IPS DF 6.9 (cell line): ENCODE data around the gene BTBD1.
A peak's percentile ranks its signal among the peaks of the same experiment; 100 is the strongest.
"Not testable (repeated sequence)": the region's sequence is repeated elsewhere in the genome, so short reads cannot be mapped to it uniquely, and the experiment has no call there.

Experiments used
- DNase-seq: peaks from one replicate; pipeline ENCODE4 v3.0.0-alpha.2; 2013; ENCODE audit warnings: low read depth, low spot score
- H3K27ac ChIP-seq: one replicate; pipeline ENCODE4 v1.5.1; 2013; ENCODE audit warnings: low read length, control low read depth
- H3K27me3 ChIP-seq: 2 replicates; pipeline ENCODE4 v1.6.1; 2013; ENCODE audit warnings: mild to moderate bottlenecking, low read length; ENCODE audit not compliant: control insufficient read depth, insufficient read depth
- H3K36me3 ChIP-seq: 2 replicates; pipeline ENCODE4 v1.6.1; 2013; ENCODE audit warnings: low read length; ENCODE audit not compliant: control insufficient read depth, insufficient read depth
- H3K4me1 ChIP-seq: 2 replicates; pipeline ENCODE4 v1.6.1; 2013; ENCODE audit warnings: low read length; ENCODE audit not compliant: control insufficient read depth, insufficient read depth
- H3K4me3 ChIP-seq: 2 replicates; pipeline ENCODE4 v1.5.1; 2013; ENCODE audit warnings: mild to moderate bottlenecking, low read length
- H3K9me3 ChIP-seq: 2 replicates; pipeline ENCODE4 v1.6.1; 2013; ENCODE audit warnings: low read length, inconsistent platforms; ENCODE audit not compliant: control insufficient read depth, insufficient read depth
- WGBS: extraction: QIAGEN DNeasy Blood & Tissue Kit; methylation state at CpG from one replicate; pipeline ENCODE4 v1.1.7; 2013; ENCODE audit warnings: mixed read lengths, missing lambda C conversion rate; ENCODE audit not compliant: insufficient read length, insufficient coverage; 5-methylcytosine and 5-hydroxymethylcytosine counted together

Gene BTBD1

DNA sequence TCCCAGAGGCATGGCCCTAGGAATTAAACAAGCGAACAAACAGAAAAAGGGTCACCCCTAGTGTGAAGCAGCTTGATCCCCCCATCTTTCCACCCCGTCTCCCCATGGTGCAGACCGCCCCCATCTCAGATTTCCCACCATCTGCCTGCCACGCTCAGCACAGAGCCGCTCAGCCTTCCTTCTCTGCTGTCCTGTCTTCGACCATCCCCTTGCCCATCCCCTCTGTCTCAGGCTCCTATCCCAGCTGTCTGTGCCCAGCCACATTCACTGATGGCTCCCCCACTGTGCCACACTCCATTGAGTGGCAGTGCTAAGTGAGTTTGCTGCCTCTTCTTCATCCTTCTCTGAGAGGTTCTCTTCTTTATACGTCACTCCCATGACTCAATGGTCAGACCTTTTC is 11.7 kb upstream of the BTBD1 start:
- no CpG with 5 or more reads among the region's 7 CpGs for WGBS
- Histone ChIP-seq H3K4me3 (no peak overlapping the region), H3K4me1 (no peaks in the 10 kb centered on the region), H3K27me3 (no peaks in the 10 kb centered on the region), H3K9me3 (no peaks in the 10 kb centered on the region), H3K27ac (no peak overlapping the region), H3K36me3 (no peaks in the 10 kb centered on the region)
- no peak for DNase-seq

GRCh38 chr15:83077491-83078230 is 10.6 kb upstream of the BTBD1 start:
- Histone ChIP-seq H3K27ac (no peak overlapping the region), H3K4me3 (no peak overlapping the region), H3K36me3 (no peaks in the 10 kb centered on the region), H3K4me1 (no peaks in the 10 kb centered on the region), H3K27me3 (no peaks in the 10 kb centered on the region), H3K9me3 (no peaks in the 10 kb centered on the region)
- DNase-seq, result no peak
- WGBS, result no CpG with 5 or more reads among the region's 5 CpGs

DNA sequence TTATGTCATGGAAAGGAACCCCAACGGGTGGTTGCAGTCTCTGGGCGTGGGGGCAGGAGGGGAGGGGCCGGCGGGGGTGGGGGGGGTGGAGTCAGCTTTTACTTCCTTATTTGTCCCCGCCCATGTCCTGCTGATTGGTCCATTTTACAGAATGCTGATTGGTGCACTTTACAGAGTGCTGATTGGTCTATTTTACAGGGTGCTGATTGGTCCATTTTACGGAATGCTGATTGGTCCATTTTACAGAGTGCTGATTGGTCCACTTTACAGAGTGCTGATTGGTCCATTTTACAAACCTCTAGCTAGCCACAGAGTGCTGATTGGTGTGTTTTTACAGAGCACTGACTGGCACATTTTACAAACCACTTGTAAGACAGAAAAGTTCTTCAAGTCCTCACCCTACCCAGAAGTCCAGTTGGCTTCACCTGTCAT is 2.2 kb upstream of the BTBD1 start:
- not testable (repeated sequence) for H3K27ac ChIP-seq, H3K9me3 ChIP-seq, DNase-seq, H3K27me3 ChIP-seq, H3K36me3 ChIP-seq, H3K4me1 ChIP-seq, H3K4me3 ChIP-seq
- no CpG with 5 or more reads among the region's 6 CpGs for WGBS

DNA sequence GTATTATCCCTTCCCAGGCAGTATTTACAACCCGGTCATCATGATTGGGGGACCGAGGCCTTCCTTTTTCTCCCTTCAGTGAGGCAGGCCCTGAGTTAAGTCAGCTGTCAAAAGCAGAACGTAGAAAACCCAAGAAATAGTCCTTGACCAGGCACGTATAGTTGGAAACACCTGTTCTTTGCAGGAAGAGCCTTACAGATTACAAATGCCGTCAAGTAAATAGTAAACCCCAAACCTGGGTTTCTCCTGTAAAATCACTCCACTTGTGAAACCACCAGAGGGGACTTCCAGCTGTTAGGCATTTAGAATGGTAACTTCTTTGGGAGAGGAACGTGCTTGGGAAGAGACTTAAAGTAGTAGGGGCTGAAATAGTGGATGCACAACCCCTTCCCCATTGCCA is 1.0 kb upstream of the BTBD1 start:
- H3K4me3 ChIP-seq, result no peak overlapping the region
- no peaks in the 10 kb centered on the region for H3K27me3 ChIP-seq
- peaks cover 2% of the 10 kb centered on the region; the same call in 1 of the 2 replicates for H3K4me1 ChIP-seq
- no peak overlapping the region for H3K27ac ChIP-seq
- DNase-seq, result no peak
- H3K9me3 ChIP-seq, result no peaks in the 10 kb centered on the region
- WGBS, result no CpG with 5 or more reads among the region's 6 CpGs
- no peaks in the 10 kb centered on the region for H3K36me3 ChIP-seq

GRCh38 chr15:83067638-83067962 is 548 bp upstream of the BTBD1 start:
- no CpG with 5 or more reads among the region's 12 CpGs for WGBS
- no peak overlapping the region for H3K27ac ChIP-seq
- H3K36me3 ChIP-seq, result no peaks in the 10 kb centered on the region

DNA sequence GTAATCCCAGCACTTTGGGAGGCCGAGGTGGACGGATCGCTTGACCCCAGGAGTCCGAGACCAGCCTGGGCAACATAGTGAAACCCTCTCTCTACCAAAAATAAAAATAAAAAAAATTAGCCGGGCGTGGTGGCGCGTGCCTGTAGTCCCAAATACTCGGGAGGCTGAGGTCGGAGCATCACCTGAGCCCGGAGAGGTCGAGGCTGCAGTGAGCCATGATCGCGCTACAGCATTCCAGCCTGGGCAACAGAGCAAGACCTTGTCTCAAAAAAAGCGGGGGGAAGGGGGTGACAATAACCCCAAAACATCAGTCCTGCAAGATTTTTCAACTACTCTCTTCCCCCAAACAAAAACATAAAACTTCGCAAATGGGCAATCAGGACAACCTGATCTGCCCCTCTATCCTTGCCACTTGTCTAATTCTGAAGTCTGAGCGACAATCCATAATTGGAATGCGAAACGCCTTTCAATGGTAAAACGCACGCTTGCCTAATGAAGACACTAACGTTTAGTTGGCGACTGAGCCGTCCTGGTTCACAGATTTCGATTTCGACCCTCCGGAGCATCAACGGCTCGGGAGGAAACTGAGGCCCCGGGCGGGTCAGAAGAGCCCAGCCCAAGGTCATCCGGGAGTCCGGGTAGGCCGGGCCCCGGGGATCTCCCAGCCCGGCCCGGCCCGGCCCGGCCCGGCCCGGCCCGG is 868 bp downstream of the BTBD1 start:
- no CpG with 5 or more reads among the region's 42 CpGs for WGBS
- no peaks in the 10 kb centered on the region for H3K27me3 ChIP-seq
- DNase-seq, result no peak
- H3K4me3 ChIP-seq, result peak overlapping the region; percentile 89; the same call in 1 of the 2 replicates
- no peaks in the 10 kb centered on the region for H3K36me3 ChIP-seq
- no peaks in the 10 kb centered on the region for H3K9me3 ChIP-seq
- peaks cover 2% of the 10 kb centered on the region; the same call in 1 of the 2 replicates for H3K4me1 ChIP-seq
- H3K27ac ChIP-seq, result no peak overlapping the region

More at GRCh38 chr15:83067638-83067962, 548 bp upstream of the BTBD1 start:
- H3K9me3 ChIP-seq, result no peaks in the 10 kb centered on the region
- no peak for DNase-seq
- no peaks in the 10 kb centered on the region for H3K27me3 ChIP-seq
- H3K4me1 ChIP-seq, result peaks cover 2% of the 10 kb centered on the region; the same call in 1 of the 2 replicates
- peak overlapping the region; percentile 89; the same call in 1 of the 2 replicates for H3K4me3 ChIP-seq

- no peak for DNase-seq
- Histone ChIP-seq H3K4me1 (peaks cover 2% of the 10 kb centered on the region; the same call in 1 of the 2 replicates), H3K27ac (no peak overlapping the region), H3K27me3 (no peaks in the 10 kb centered on the region), H3K9me3 (no peaks in the 10 kb centered on the region), H3K36me3 (no peaks in the 10 kb centered on the region), H3K4me3 (no peak overlapping the region; the same call in 1 of the 2 replicates)
- no CpG with 5 or more reads among the region's 3 CpGs for WGBS
These were observed 1.6 kb downstream of the BTBD1 start for GRCh38 chr15:83065431-83065830.

DNA sequence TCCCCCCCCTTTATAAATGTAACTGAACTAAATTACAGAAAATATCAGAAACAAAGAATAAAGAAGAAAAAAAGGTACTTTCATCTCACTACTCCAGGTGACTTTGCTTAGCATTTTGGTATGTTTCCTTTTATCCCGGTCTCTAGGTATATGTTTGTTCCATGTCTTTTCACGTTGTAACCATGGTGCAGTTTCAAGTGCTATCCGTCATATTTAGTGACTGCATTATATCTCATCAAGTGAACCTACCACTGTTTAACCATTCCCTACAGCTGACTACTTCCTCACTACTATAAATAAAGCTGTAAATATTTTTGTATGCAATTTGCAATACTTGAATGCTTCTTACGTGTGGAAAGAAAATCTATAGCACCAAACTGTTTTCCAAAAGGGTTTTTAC is 2.2 kb downstream of the BTBD1 start:
- Histone ChIP-seq H3K36me3 (no peaks in the 10 kb centered on the region), H3K4me1 (peaks cover 2% of the 10 kb centered on the region; the same call in 1 of the 2 replicates), H3K27me3 (no peaks in the 10 kb centered on the region), H3K27ac (no peak overlapping the region), H3K4me3 (no peak overlapping the region), H3K9me3 (no peaks in the 10 kb centered on the region)
- no peak for DNase-seq
- WGBS, result no CpG with 5 or more reads among the region's 4 CpGs

DNA sequence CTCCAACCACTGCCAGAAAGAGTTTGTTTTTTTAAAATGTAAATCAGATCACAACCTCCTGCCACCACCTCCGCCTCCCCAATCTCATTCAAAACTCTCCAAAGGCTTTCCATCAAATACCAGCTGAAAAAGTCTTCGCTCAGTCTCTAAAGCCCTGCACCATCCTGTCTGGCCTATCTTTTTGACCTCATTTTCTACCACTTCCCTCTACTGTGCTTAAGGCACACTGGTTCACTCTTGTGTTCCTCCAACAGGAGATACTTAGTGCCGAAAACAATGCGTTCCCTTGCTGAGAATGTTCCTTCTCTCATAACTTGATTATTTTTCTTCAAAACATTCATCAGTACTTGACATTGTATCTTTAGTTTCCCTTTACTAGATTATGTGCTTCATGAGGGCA is 3.5 kb downstream of the BTBD1 start:
- H3K36me3 ChIP-seq, result no peaks in the 10 kb centered on the region
- H3K4me3 ChIP-seq, result no peak overlapping the region
- WGBS, result no CpG with 5 or more reads among the region's 4 CpGs

GRCh38 chr15:83062768-83063180 is 4.3 kb downstream of the BTBD1 start:
- no peak overlapping the region for H3K27ac ChIP-seq
- no peaks in the 10 kb centered on the region for H3K9me3 ChIP-seq
- no peaks in the 10 kb centered on the region for H3K36me3 ChIP-seq
- no peak for DNase-seq
- H3K4me1 ChIP-seq, result peaks cover 2% of the 10 kb centered on the region; the same call in 1 of the 2 replicates
- no peak overlapping the region for H3K4me3 ChIP-seq
- WGBS, result no CpG with 5 or more reads among the region's 3 CpGs
- no peaks in the 10 kb centered on the region for H3K27me3 ChIP-seq

More for the DNA sequence above, 3.5 kb downstream of the BTBD1 start:
- H3K27me3 ChIP-seq, result no peaks in the 10 kb centered on the region
- DNase-seq, result no peak
- H3K9me3 ChIP-seq, result no peaks in the 10 kb centered on the region
- no peak overlapping the region for H3K27ac ChIP-seq
- peaks cover 2% of the 10 kb centered on the region; the same call in 1 of the 2 replicates for H3K4me1 ChIP-seq
